Thyroid gland (tissue), 4 donors: ENCODE data around the gene TMPRSS11A. TPM values are rescaled to one million over a fixed set of nuclear protein-coding genes. Genes with fewer than 3 reads are reported as not detected.

Experiments used
- DNase-seq, 2 donors: peaks; one replicate each; pipeline ENCODE4 v3.0.0-alpha.2; 2019
- H3K27ac ChIP-seq, 3 donors: fragments of 200-600 bp; sonication (generic); 1 replicate in 2 of 3; 2 replicates in 1 of 3; pipeline ENCODE4 v1.5.1; 2016 to 2019; ENCODE audit warnings: mild to moderate bottlenecking in 1 of 3, moderate library complexity in 1 of 3
- H3K27me3 ChIP-seq: fragments of 200-600 bp; sonication (generic); one replicate; pipeline ENCODE4 v1.5.1; 2019
- H3K36me3 ChIP-seq, 2 donors: fragments of 200-600 bp; sonication (generic); one replicate each; pipeline ENCODE4 v1.5.1; 2016 to 2019
- H3K4me1 ChIP-seq, 2 donors: fragments of 200-600 bp; sonication (generic); one replicate each; pipeline ENCODE4 v1.5.1; 2017 to 2019
- H3K4me3 ChIP-seq, 3 donors: fragments of 200-600 bp; sonication (generic); replicated peaks in 1 of 3; 1 replicate in 2 of 3; 2 replicates in 1 of 3; pipeline ENCODE4 v1.5.1; 2016; ENCODE audit warnings: mild to moderate bottlenecking in 1 of 3
- H3K9me3 ChIP-seq: fragments of 200-600 bp; sonication (generic); one replicate; pipeline ENCODE4 v1.5.1; 2017
- CTCF ChIP-seq, 6 experiments: fragments of 200-600 bp in 3 of 6; fragments of 450-650 bp in 3 of 6; sonication (generic) in 3 of 6; IDR thresholded peaks; one replicate each; pipeline ENCODE4 v1.5.1; 2016 to 2019; ENCODE audit warnings: antibody characterized with exemption in 6 of 6, mild to moderate bottlenecking in 2 of 6, inconsistent platforms in 1 of 6, moderate library complexity in 1 of 6
- POLR2A ChIP-seq, 2 donors: fragments of 450-650 bp; IDR thresholded peaks; one replicate each; pipeline ENCODE4 v1.6.1; 2017; ENCODE audit warnings: antibody characterized with exemption in 2 of 2, mild to moderate bottlenecking in 2 of 2, moderate library complexity in 1 of 2
- WGBS, 2 donors: methylation state at CpG; one replicate each; pipeline ENCODE4 v1.1.5; 2017; 5-methylcytosine and 5-hydroxymethylcytosine counted together
- intact Hi-C: fragments of 100-400 bp; cut with DNase I; formaldehyde crosslinking; loops from one replicate; pipeline ENCODE4 v1.15.1; 2023
- total RNA-seq, 4 donors: library from RNA; depleted of rRNA; stranded (reverse); fragments of >200 nt; gene quantifications; one replicate each; pipeline ENCODE4 v1.2.3, GENCODE V29; 2016

TMPRSS11A gene
- total RNA-seq, 4 donors from 2014 or later: not detected

GRCh38 chr4:67899096-67899495, 64.2 kb downstream of the TMPRSS11A start:
- Histone ChIP-seq H3K36me3 (no peaks in the 10 kb centered on the region), H3K9me3 (no peaks in the 10 kb centered on the region), H3K4me3 (no peak overlapping the region), H3K27ac (no peak overlapping the region), H3K4me1 (no peaks in the 10 kb centered on the region), H3K27me3 (no peaks in the 10 kb centered on the region)
- no peak for TF ChIP-seq POLR2A (IDR thresholded peaks at IDR 0.05)
- no peak for TF ChIP-seq CTCF (IDR thresholded peaks at IDR 0.05)
- intact Hi-C loops: no loop called here
- no peak for DNase-seq

GRCh38 chr4:67897686-67898085, 65.6 kb downstream of the TMPRSS11A start:
- no peaks in the 10 kb centered on the region for H3K9me3 ChIP-seq
- no peak overlapping the region for H3K4me3 ChIP-seq
- H3K36me3 ChIP-seq: no peaks in the 10 kb centered on the region
- H3K27ac ChIP-seq: no peak overlapping the region
- TF ChIP-seq POLR2A (IDR thresholded peaks at IDR 0.05) (no peak), CTCF (IDR thresholded peaks at IDR 0.05) (no peak)
- no peaks in the 10 kb centered on the region for H3K27me3 ChIP-seq
- intact Hi-C loops: no loop called here
- no peaks in the 10 kb centered on the region for H3K4me1 ChIP-seq
- DNase-seq: no peak

- no peak for DNase-seq
- no peak overlapping the region for H3K27ac ChIP-seq
- no peaks in the 10 kb centered on the region for H3K27me3 ChIP-seq
- intact Hi-C loops: no loop called here
- no peak for TF ChIP-seq POLR2A (IDR thresholded peaks at IDR 0.05)
- no peak for TF ChIP-seq CTCF (IDR thresholded peaks at IDR 0.05)
- 90 to 91% methylated on average over 18 to 26 of the region's 26 CpGs for WGBS, 2 donors
- H3K9me3 ChIP-seq: no peaks in the 10 kb centered on the region
- no peaks in the 10 kb centered on the region for H3K36me3 ChIP-seq
- no peak overlapping the region for H3K4me3 ChIP-seq
- no peaks in the 10 kb centered on the region for H3K4me1 ChIP-seq
Observed at GRCh38 chr4:67896421-67897065, 66.8 kb downstream of the TMPRSS11A start.

GRCh38 chr4:67894659-67895058, 68.6 kb downstream of the TMPRSS11A start:
- Histone ChIP-seq H3K9me3 (no peaks in the 10 kb centered on the region), H3K27ac (no peak overlapping the region), H3K27me3 (no peaks in the 10 kb centered on the region), H3K36me3 (no peaks in the 10 kb centered on the region), H3K4me3 (no peak overlapping the region), H3K4me1 (no peaks in the 10 kb centered on the region)
- no peak for TF ChIP-seq POLR2A (IDR thresholded peaks at IDR 0.05)
- no peak for TF ChIP-seq CTCF (IDR thresholded peaks at IDR 0.05)
- intact Hi-C loops: no loop called here
- DNase-seq: no peak
- WGBS, 2 donors: 83 to 86% methylated on average over 1 of the region's 1 CpG

- Histone ChIP-seq H3K27ac (no peak overlapping the region), H3K4me1 (no peaks in the 10 kb centered on the region), H3K36me3 (no peaks in the 10 kb centered on the region), H3K4me3 (no peak overlapping the region), H3K9me3 (no peaks in the 10 kb centered on the region), H3K27me3 (no peaks in the 10 kb centered on the region)
- intact Hi-C loops: no loop called here
- DNase-seq: no peak
- WGBS, 2 donors: 52 to 61% methylated on average over 3 of the region's 3 CpGs
- TF ChIP-seq CTCF (IDR thresholded peaks at IDR 0.05) (no peak), POLR2A (IDR thresholded peaks at IDR 0.05) (no peak)
Observed at GRCh38 chr4:67892905-67893304, 70.4 kb downstream of the TMPRSS11A start.
